Neural cell (in vitro differentiated cells): Measurements from ENCODE around the gene SH2D1B. TPM values are rescaled to one million over a fixed set of nuclear protein-coding genes. Genes with fewer than 3 reads are reported as not detected.

Experiments
- H2AFZ ChIP-seq: fragments of 200-600, 300-800 bp; sonication (generic), shearing (Covaris generic); 2 replicates; pipeline ENCODE4 v1.6.0; 2014; ENCODE audit warnings: low read depth, mild to moderate bottlenecking, antibody characterized with exemption, low read length, moderate library complexity
- H3F3A ChIP-seq: fragments of 200-600 bp; shearing (Covaris generic); 2 replicates; pipeline ENCODE4 v1.6.1; 2016; ENCODE audit warnings: mild to moderate bottlenecking, moderate library complexity, mixed read lengths, antibody characterized with exemption, low read length; ENCODE audit not compliant: insufficient read depth, poor library complexity, severe bottlenecking
- H3K27ac ChIP-seq: fragments of 200-600, 300-800 bp; sonication (generic), shearing (Covaris generic); 2 replicates; pipeline ENCODE4 v1.5.1; 2014; ENCODE audit warnings: mild to moderate bottlenecking, low read length, moderate library complexity
- H3K27me3 ChIP-seq: fragments of 300-800, 200-600 bp; sonication (generic), shearing (Covaris generic); 2 replicates; pipeline ENCODE4 v1.6.0; 2014; ENCODE audit warnings: mild to moderate bottlenecking, low read depth, low read length, moderate library complexity; ENCODE audit not compliant: insufficient read depth
- H3K36me3 ChIP-seq: fragments of 300-800, 200-600 bp; sonication (generic), shearing (Covaris generic); 2 replicates; pipeline ENCODE4 v1.5.1; 2014; ENCODE audit warnings: mild to moderate bottlenecking, antibody characterized with exemption, low read length, moderate library complexity; ENCODE audit not compliant: insufficient read depth
- H3K4me2 ChIP-seq: fragments of 300-800, 200-600 bp; sonication (generic), shearing (Covaris generic); 2 replicates; pipeline ENCODE4 v1.6.0; 2014; ENCODE audit warnings: mild to moderate bottlenecking, low read length
- H3K4me3 ChIP-seq: fragments of 300-800, 200-600 bp; sonication (generic), shearing (Covaris generic); 2 replicates; pipeline ENCODE4 v1.5.1; 2014; ENCODE audit warnings: mild to moderate bottlenecking, low read length, moderate library complexity
- H3K79me2 ChIP-seq: fragments of 200-600 bp; shearing (Covaris generic); replicated peaks from 2 replicates; pipeline ENCODE4 v1.6.0; 2014; ENCODE audit warnings: mild to moderate bottlenecking, low read length, moderate library complexity; ENCODE audit not compliant: insufficient read depth
- H3K9ac ChIP-seq: fragments of 300-800, 200-600 bp; sonication (generic), shearing (Covaris generic); 2 replicates; pipeline ENCODE4 v1.6.1; 2016; ENCODE audit warnings: mild to moderate bottlenecking, low read length, mixed read lengths
- H3K9me2 ChIP-seq: fragments of 200-600 bp; shearing (Covaris generic); 2 replicates; pipeline ENCODE4 v1.6.1; 2016; ENCODE audit warnings: mild to moderate bottlenecking, low read length, mixed read lengths; ENCODE audit not compliant: insufficient read depth
- H3K9me3 ChIP-seq: fragments of 200-600, 300-800 bp; sonication (generic), shearing (Covaris generic); 2 replicates; pipeline ENCODE4 v1.6.1; 2016; ENCODE audit warnings: mild to moderate bottlenecking, mixed run types, low read length, moderate library complexity, mixed read lengths
- H4K20me1 ChIP-seq: fragments of 200-600 bp; shearing (Covaris generic); 2 replicates; pipeline ENCODE4 v1.6.1; 2016; ENCODE audit warnings: mild to moderate bottlenecking, mixed run types; ENCODE audit not compliant: insufficient read depth
- CTCF ChIP-seq: fragments of 450-650 bp; IDR thresholded peaks from 2 replicates; pipeline ENCODE4 v1.5.1; 2014; ENCODE audit warnings: antibody characterized with exemption, mild to moderate bottlenecking, moderate library complexity; ENCODE audit not compliant: poor library complexity, severe bottlenecking
- EP300 ChIP-seq: fragments of 450-650 bp; conservative IDR thresholded peaks from 2 replicates; pipeline ENCODE4 v1.6.1; 2014; ENCODE audit warnings: antibody characterized with exemption, mild to moderate bottlenecking, moderate library complexity; ENCODE audit not compliant: poor library complexity, severe bottlenecking
- EZH2 ChIP-seq: fragments of 200-600, 300-800 bp; shearing (Covaris generic), sonication (generic); IDR thresholded peaks from 2 replicates; pipeline ENCODE4 v1.6.1; 2014; ENCODE audit warnings: antibody characterized with exemption, low read length, borderline replicate concordance, mild to moderate bottlenecking; ENCODE audit not compliant: insufficient read depth, poor library complexity, severe bottlenecking
- MXI1 ChIP-seq: fragments of 450-650 bp; conservative IDR thresholded peaks from 2 replicates; pipeline ENCODE4 v1.6.1; 2014; ENCODE audit warnings: antibody characterized with exemption, mild to moderate bottlenecking; ENCODE audit not compliant: poor library complexity, severe bottlenecking
- POLR2AphosphoS5 ChIP-seq: IDR thresholded peaks from 2 replicates; pipeline ENCODE4 v1.6.1; 2012
- RAD21 ChIP-seq: fragments of 450-650 bp; conservative IDR thresholded peaks from 2 replicates; pipeline ENCODE4 v1.6.1; 2014; ENCODE audit warnings: antibody characterized with exemption, mild to moderate bottlenecking, moderate library complexity
- REST ChIP-seq: IDR thresholded peaks from 2 replicates; pipeline ENCODE4 v1.6.1; 2012; ENCODE audit warnings: borderline replicate concordance
- SMC3 ChIP-seq: fragments of 450-650 bp; conservative IDR thresholded peaks from 2 replicates; pipeline ENCODE4 v1.6.1; 2014; ENCODE audit warnings: antibody characterized with exemption, mild to moderate bottlenecking, moderate library complexity; ENCODE audit not compliant: poor library complexity
- TAF1 ChIP-seq: IDR thresholded peaks from 2 replicates; pipeline ENCODE4 v1.6.1; 2012; ENCODE audit warnings: low read depth
- polyA plus RNA-seq: library from polyadenylated mRNA; depleted of rRNA; stranded (reverse); fragments of >200 nt; gene quantifications from 2 replicates; pipeline ENCODE4 v1.2.3, GENCODE V29; 2014

SH2D1B gene
- polyA plus RNA-seq, 1 donor from 2014 or later = not detected

- Histone ChIP-seq H2AFZ (no peak overlapping the region), H3K36me3 (no peaks in the 10 kb centered on the region), H3K27ac (no peak overlapping the region), H4K20me1 (no peaks in the 10 kb centered on the region), H3F3A (no peaks in the 10 kb centered on the region), H3K27me3 (no peaks in the 10 kb centered on the region), H3K9me2 (no peaks in the 10 kb centered on the region), H3K9ac (no peak overlapping the region), H3K4me2 (no peak overlapping the region), H3K9me3 (no peaks in the 10 kb centered on the region), H3K79me2 (no peaks in the 10 kb centered on the region), H3K4me3 (no peak overlapping the region)
- TF ChIP-seq RAD21 = no peak
- no peak for TF ChIP-seq EP300
- no peak for TF ChIP-seq CTCF
- TF ChIP-seq TAF1 = no peak
- no peak for TF ChIP-seq SMC3
- TF ChIP-seq MXI1 = no peak
- TF ChIP-seq REST = no peak
- no peak for TF ChIP-seq EZH2
- no peak for TF ChIP-seq POLR2AphosphoS5
Observed at GRCh38 chr1:162406811-162407210, 5.1 kb downstream of the SH2D1B start.

GRCh38 chr1:162405800-162406199 lies 6.1 kb downstream of the SH2D1B start:
- no peaks in the 10 kb centered on the region for H3K9me2 ChIP-seq
- no peak overlapping the region for H2AFZ ChIP-seq
- H3K9ac ChIP-seq = no peak overlapping the region
- H3K9me3 ChIP-seq = no peaks in the 10 kb centered on the region
- TF ChIP-seq CTCF = no peak
- TF ChIP-seq RAD21 = no peak
- no peak for TF ChIP-seq MXI1
- TF ChIP-seq SMC3 = no peak
- no peak for TF ChIP-seq EP300
- no peak for TF ChIP-seq REST
- TF ChIP-seq POLR2AphosphoS5 = no peak
- TF ChIP-seq TAF1 = no peak
- no peak for TF ChIP-seq EZH2
- no peaks in the 10 kb centered on the region for H3K79me2 ChIP-seq
- no peak overlapping the region for H3K4me3 ChIP-seq
- no peaks in the 10 kb centered on the region for H4K20me1 ChIP-seq
- no peak overlapping the region for H3K27ac ChIP-seq
- no peaks in the 10 kb centered on the region for H3K36me3 ChIP-seq
- no peaks in the 10 kb centered on the region for H3K27me3 ChIP-seq
- no peaks in the 10 kb centered on the region for H3F3A ChIP-seq
- no peak overlapping the region for H3K4me2 ChIP-seq
